Neural progenitor cell (in vitro differentiated cells): ENCODE results near the gene RUFY2.
A peak's percentile ranks its signal among the peaks of the same experiment; 100 is the strongest.

Source experiments
- EZH2 ChIP-seq: fragments of 200-600 bp; sonication (generic); IDR thresholded peaks from 2 replicates; pipeline ENCODE4 v1.6.1; 2017; ENCODE audit warnings: antibody characterized with exemption, mild to moderate bottlenecking, moderate library complexity
- EZH2phosphoT487 ChIP-seq: fragments of 200-600 bp; sonication (generic); IDR thresholded peaks from 2 replicates; pipeline ENCODE4 v1.6.1; 2017; ENCODE audit warnings: antibody characterized with exemption
- TF ChIP-seq, protein P1 (sequence below): fragments of 200-600 bp; sonication (generic); IDR thresholded peaks from 2 replicates; pipeline ENCODE4 v1.5.1; 2017; ENCODE audit warnings: antibody characterized with exemption, mild to moderate bottlenecking

- TF ChIP-seq, protein P1, sequence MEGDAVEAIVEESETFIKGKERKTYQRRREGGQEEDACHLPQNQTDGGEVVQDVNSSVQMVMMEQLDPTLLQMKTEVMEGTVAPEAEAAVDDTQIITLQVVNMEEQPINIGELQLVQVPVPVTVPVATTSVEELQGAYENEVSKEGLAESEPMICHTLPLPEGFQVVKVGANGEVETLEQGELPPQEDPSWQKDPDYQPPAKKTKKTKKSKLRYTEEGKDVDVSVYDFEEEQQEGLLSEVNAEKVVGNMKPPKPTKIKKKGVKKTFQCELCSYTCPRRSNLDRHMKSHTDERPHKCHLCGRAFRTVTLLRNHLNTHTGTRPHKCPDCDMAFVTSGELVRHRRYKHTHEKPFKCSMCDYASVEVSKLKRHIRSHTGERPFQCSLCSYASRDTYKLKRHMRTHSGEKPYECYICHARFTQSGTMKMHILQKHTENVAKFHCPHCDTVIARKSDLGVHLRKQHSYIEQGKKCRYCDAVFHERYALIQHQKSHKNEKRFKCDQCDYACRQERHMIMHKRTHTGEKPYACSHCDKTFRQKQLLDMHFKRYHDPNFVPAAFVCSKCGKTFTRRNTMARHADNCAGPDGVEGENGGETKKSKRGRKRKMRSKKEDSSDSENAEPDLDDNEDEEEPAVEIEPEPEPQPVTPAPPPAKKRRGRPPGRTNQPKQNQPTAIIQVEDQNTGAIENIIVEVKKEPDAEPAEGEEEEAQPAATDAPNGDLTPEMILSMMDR: peak; percentile 15
- TF ChIP-seq EZH2 (no peak), EZH2phosphoT487 (no peak)
These were observed 75.4 kb downstream of the RUFY2 start, which contains the start of gene HNRNPH3 for GRCh38 chr10:68331455-68332258.
